ENCODE measurements around the gene GRAMD1A.
A peak's percentile ranks its signal among the peaks of the same experiment; 100 is the strongest.

Gene GRAMD1A

DNA sequence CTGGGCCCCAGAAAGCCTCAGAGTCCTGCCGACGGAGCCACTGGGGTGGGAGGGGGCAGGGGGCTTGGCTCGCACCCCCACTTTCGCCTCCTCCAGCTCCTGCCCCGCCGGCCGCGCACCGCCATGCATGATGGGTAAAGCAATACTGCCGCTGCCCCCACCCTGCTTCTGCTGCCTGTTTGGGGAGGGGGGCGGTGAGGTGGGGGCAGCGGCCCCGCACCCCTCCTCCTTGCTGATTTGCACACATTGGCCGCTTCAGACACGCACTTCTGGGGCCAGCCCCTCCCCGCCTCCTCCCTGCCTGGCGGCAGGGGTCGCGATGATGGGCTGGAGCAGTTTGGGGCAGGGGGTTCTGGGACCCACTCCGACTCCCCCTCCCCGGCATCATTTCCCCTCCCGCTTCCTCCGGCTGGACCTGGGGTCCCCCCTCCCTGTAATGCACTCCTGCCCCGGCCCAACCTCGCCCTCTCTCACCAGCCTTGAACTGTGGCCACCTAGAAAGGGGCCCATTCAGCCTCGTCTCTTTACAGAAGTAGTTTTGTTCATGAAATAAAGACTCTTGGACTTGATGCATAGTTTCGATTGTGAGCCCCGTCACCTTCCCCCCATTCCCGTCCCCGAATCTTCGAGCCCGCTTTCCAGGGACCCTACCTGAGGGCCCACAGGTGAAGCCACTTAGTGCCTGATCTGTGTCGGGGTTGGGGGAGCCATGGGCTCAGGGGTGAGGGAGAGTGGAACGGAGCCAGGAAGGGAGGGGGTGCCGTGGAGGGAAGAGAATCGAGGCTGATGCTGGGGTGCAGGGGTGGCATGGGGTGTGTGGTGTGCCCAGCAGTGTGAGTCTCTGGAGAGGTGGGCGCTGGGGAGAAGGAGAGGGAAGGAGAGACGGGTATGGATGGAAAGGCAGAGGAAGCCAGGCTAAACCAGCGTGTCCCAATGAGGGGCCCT, 40.0 kb downstream of the GRAMD1A start:
- H4K20me1 ChIP-seq (ENCODE audit: control insufficient read depth, insufficient read depth, low read depth, low read length): no peaks in the 10 kb centered on the region
- H3K79me2 ChIP-seq (ENCODE audit: control insufficient read depth, low read length): no peaks in the 10 kb centered on the region
- H3K27me3 ChIP-seq (ENCODE audit: control insufficient read depth, low read length): peaks cover 42% of the 10 kb centered on the region
- no peaks in the 10 kb centered on the region for H3K9me3 ChIP-seq (ENCODE audit: control insufficient read depth, insufficient read depth, low read length)
- peak overlapping the region; percentile 27; the same call in 1 of the 2 replicates for H3K4me2 ChIP-seq (ENCODE audit: low read length)
- no peaks in the 10 kb centered on the region for H3F3A ChIP-seq (ENCODE audit: control insufficient read depth, insufficient read depth)
- no peaks in the 10 kb centered on the region for H3K9me2 ChIP-seq (replicated peaks; ENCODE audit: control insufficient read depth, low read length)
- H3K36me3 ChIP-seq (ENCODE audit: control insufficient read depth, low read length): no peaks in the 10 kb centered on the region
- H3K4me1 ChIP-seq (ENCODE audit: control insufficient read depth, low read length): peaks cover 30% of the 10 kb centered on the region
- H3K4me3 ChIP-seq (ENCODE audit: low read length): no peak overlapping the region
- no peak for TF ChIP-seq CTCF (IDR thresholded peaks at IDR 0.05; ENCODE audit: low read depth, low read length, poor library complexity, severe bottlenecking)
- 0 out of 2 replicates have a peak, but pooled peaks have one; percentile 63 for TF ChIP-seq EZH2phosphoT487 (IDR thresholded peaks at IDR 0.05; ENCODE audit: borderline replicate concordance, low read length)
- no peak overlapping the region for H3K27ac ChIP-seq (ENCODE audit: low read depth, low read length)

DNA sequence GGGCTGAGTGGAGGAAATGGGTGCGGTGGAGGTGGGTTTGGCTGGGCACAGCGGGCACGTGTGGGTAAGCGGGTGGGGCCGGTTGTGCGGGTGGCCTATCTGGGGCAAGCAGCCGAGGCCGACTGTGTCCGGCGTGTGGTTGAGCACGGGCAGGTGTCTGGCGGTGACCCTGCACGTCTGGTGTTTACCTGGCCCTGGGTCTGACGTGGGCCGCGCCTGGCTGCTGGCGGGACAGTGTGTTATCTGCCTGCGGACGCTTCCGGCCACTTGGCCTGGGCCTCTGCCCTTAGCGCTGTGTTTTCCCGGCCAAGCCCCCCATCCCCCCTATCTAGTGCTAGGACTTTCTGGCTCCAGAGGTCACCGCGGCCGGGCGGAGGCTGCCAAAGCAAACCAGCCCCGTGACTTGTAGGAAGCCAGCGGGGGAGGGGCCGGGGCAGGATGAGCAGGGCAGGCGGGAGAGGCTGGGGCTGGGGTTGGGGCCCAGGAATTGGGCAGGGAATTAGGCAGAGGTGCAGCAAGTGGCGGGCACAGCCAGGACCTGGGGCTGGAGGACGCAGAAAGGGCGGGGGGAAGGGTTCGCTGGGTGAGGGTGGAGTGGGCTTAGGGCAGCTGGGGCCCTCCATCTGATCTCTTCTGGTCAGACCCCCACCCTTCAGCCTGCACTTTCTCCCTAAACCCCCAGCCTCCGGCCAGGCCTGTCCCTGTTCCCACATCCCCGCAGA, 40.9 kb downstream of the GRAMD1A start:
- Histone ChIP-seq H3K36me3 (ENCODE audit: control insufficient read depth, low read length) (no peaks in the 10 kb centered on the region), H3K9me3 (ENCODE audit: control insufficient read depth, insufficient read depth, low read length) (no peaks in the 10 kb centered on the region), H3K4me2 (ENCODE audit: low read length) (no peak overlapping the region), H3K4me1 (ENCODE audit: control insufficient read depth, low read length) (peaks cover 38% of the 10 kb centered on the region), H3F3A (ENCODE audit: control insufficient read depth, insufficient read depth) (no peaks in the 10 kb centered on the region), H3K27ac (ENCODE audit: low read depth, low read length) (no peak overlapping the region), H3K9me2 (replicated peaks; ENCODE audit: control insufficient read depth, low read length) (no peaks in the 10 kb centered on the region), H4K20me1 (ENCODE audit: control insufficient read depth, insufficient read depth, low read depth, low read length) (no peaks in the 10 kb centered on the region), H3K27me3 (ENCODE audit: control insufficient read depth, low read length) (peaks cover 42% of the 10 kb centered on the region), H3K79me2 (ENCODE audit: control insufficient read depth, low read length) (no peaks in the 10 kb centered on the region), H3K4me3 (ENCODE audit: low read length) (no peak overlapping the region)
- TF ChIP-seq CTCF (IDR thresholded peaks at IDR 0.05; ENCODE audit: low read depth, low read length, poor library complexity, severe bottlenecking): no peak
- TF ChIP-seq EZH2phosphoT487 (IDR thresholded peaks at IDR 0.05; ENCODE audit: borderline replicate concordance, low read length): no peak

- Histone ChIP-seq H3K4me1 (ENCODE audit: control insufficient read depth, low read length) (peaks cover 38% of the 10 kb centered on the region), H3K27ac (ENCODE audit: low read depth, low read length) (no peak within 1 kb of the TSS), H4K20me1 (ENCODE audit: control insufficient read depth, insufficient read depth, low read depth, low read length) (no peaks in the 10 kb centered on the region), H3F3A (ENCODE audit: control insufficient read depth, insufficient read depth) (no peaks in the 10 kb centered on the region), H3K4me2 (ENCODE audit: low read length) (no peak within 1 kb of the TSS), H3K9me2 (replicated peaks; ENCODE audit: control insufficient read depth, low read length) (no peaks in the 10 kb centered on the region), H3K36me3 (ENCODE audit: control insufficient read depth, low read length) (no peaks in the 10 kb centered on the region), H3K4me3 (ENCODE audit: low read length) (no peak within 1 kb of the TSS), H3K27me3 (ENCODE audit: control insufficient read depth, low read length) (peaks cover 42% of the 10 kb centered on the region), H3K9me3 (ENCODE audit: control insufficient read depth, insufficient read depth, low read length) (no peaks in the 10 kb centered on the region), H3K79me2 (ENCODE audit: control insufficient read depth, low read length) (no peaks in the 10 kb centered on the region)
- TF ChIP-seq EZH2phosphoT487 (IDR thresholded peaks at IDR 0.05; ENCODE audit: borderline replicate concordance, low read length) (no peak), CTCF (IDR thresholded peaks at IDR 0.05; ENCODE audit: low read depth, low read length, poor library complexity, severe bottlenecking) (no peak)
Observed at GRCh38 chr19:35041548-35042055, 41.5 kb downstream of the GRAMD1A start, which contains the start of gene HPN. TSS of gene HPN (plus strand) at chr19:35041721. CDS start at chr19:35042507, 786 bp downstream.
